Fibroblast of skin of left quadriceps (primary cell): Measurements from ENCODE around the gene CDADC1.
A peak's percentile ranks its signal among the peaks of the same experiment; 100 is the strongest.

ENCODE experiments used
- DNase-seq, 2 experiments: peaks; one replicate each; pipeline ENCODE4 v3.0.0-alpha.2; 2013; ENCODE audit warnings: low read depth in 2 of 2

The CDADC1 gene

DNA sequence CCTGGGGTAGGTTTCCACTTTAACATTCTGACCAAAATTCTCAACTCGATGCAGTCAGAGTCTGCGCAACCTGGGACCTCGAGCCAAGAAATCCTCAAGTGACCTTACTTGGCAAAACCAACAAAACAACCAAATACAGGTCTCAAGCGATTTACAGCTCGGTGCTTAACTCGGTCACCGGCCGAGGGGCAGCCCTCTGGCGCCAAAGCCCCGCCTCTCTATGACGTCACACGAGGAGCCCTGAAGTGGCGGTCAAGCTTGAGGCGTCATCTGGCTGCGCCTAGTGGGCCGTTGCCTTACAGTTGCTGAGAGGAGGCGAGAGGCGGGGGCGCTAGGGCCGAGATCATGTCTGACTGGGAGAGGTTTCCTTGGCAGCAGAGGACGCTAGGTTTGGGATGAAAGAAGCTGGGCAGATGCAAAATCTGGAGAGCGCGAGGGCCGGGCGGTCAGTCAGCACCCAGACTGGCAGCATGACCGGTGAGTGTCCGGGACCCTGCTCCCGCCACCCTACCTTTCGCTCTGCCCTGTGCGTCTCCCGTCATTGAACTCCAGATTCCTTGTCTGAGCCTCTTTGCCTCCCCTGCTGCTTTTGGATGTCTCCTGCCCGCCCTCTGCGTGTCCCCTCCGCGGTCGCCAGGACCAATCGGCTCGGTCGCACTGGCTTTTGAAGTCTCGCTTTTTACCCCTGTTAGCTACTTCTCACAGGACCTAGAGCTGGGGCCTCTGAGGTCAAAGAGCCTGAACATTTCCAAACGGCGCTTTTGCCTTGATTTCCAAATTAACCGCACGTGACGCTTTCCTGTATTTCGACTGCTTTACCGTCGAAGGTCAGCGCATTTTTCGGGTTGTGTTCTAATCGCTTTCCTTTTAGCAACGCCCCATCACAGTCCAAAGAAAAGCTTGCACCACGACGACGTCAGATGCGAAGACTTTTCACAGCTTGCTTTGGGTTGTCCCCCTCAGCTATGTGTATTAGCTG, at the start of gene CDADC1:
Gene CDADC1 (plus strand): TSS at position 283 of the 979 bp plus-strand sequence. CDS start 113 bp downstream, at position 396.
- peak; percentile 86 to 87 for DNase-seq

DNA sequence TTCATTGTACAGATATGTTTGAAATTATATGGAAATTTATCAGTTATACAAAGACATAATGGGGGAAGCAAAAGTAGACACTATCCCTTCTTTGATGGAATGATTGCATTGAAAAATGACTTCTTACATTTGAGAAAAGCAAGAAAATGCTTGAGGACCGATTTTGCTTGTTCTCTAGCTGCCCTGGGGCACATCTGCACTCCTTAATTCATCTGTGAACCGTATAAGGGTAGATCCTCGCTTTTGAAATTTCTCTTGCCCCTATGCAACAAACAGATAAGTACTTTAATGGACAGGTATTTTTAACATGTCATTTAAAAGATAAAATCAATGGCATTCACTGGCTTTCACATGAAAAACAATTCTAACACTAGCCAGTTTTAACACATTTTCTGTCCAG, 41.1 kb upstream of the CDADC1 start:
- no peak for DNase-seq

DNA sequence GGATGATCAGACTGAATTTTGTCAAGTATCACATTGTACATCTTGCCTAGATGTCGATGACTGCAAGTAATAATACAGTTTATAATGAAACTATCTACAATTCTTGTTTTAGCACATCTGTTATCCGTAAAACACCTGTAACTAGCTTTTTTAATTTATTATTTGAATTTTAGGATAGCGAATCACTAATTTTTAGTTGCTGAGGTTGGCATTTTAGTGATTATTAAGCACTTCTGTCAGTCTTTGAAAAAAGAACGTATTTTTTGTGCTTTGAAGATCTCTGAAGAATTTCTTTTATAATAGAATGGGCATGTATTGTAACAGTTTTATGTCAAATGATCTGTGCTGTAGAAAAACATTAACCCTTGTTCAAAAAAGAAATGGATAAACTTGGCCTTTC, 39.1 kb upstream of the CDADC1 start:
- no peak for DNase-seq

DNA sequence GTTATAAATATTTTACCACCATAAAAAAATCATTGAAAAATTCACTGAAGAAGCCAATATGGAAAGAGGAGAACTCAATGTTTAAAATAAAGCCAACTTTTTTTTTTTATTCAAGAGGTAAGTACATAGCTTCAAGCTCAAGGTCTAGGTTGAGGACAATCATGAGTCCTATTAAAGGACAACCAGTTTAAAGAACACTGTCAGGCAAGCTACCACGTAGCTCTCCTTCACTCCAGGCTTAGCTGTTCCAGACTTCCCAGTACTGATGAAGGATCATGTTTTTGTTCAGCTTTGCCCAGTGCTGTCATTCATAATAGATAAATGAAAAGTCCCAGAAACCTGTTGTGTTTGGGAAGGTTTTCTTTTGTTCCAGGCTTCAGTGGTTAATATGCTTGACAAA, 37.6 kb upstream of the CDADC1 start:
- no peak for DNase-seq

DNA sequence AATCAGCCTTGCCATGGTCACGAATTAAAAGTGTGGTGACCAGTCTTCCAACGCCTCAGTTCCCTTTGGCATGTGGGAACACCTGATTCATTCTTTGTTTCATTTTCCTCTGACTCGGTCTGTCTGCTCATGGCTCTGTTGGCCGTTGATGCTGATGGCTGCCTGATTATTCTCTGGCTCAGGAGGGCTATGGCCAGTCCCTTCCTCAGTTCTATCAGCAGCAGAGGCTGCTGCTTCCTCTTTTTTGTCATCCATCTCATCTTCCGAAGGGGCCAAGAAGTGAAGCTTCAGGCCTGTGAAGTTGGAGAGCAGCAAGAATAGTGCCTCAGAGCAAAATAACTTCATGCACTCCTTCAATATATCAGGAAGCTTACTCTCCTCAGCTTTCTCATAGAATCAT, 37.1 kb upstream of the CDADC1 start:
- no peak for DNase-seq

DNA sequence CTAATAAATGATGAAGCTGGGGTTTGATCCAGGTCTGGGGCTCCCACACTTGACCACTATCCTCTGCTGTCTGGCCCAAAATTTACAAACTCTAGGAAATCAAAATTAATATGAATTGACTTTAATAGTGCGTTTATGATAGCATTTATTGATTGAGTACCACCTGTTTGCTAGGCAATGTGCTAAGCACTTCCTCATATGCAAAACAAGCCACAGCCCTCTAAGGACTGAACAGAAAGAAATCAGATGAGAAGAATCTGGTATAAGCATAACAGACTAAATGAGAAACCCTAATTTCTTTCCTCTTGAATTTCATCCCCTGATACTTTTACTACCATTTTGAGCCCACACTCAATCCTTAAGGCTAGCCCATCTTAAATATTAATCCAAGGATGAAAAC, 34.2 kb upstream of the CDADC1 start:
- DNase-seq: no peak

DNA sequence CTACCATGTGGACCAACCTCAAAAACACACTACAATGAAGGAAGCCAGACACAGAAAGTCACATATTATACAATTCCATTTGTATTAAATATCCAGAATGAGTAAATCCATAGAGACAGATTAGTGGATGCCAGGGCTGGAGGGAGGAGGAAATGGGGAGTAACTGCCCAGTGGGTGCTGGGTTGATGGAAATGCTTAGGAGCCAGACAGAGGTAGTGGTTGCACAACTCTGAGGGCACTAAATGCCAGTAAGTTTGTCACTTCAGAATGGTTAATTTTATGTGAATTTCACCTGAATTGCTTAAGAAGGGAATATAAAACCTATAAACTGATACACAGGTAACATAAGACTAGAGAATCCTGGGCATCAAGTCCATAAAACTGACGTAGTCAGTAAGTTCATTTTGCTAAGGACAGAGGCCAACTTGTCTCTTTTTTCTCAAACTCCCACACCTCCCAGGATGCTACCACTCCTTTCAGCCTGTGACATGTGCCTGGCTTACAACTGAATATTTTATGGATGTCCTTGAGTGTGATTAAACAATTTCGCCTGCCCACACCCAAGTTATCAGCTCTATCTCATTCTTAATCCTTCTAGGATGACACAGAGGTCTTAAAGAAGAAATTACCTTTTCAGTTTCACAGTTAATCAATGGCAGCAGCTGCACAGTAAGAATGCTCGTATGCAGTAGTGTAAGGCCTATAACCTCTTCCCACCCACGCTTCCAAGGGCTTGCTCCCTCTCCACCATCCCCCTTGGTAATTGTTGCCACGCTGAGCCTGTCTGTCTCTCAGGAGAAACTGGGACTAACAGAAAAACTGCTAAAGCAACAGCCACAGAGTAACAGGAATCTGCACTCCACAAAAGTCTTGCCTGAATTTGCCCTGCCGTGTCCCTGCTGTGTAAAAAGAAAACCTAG, 33.5 kb upstream of the CDADC1 start:
- DNase-seq: no peak

DNA sequence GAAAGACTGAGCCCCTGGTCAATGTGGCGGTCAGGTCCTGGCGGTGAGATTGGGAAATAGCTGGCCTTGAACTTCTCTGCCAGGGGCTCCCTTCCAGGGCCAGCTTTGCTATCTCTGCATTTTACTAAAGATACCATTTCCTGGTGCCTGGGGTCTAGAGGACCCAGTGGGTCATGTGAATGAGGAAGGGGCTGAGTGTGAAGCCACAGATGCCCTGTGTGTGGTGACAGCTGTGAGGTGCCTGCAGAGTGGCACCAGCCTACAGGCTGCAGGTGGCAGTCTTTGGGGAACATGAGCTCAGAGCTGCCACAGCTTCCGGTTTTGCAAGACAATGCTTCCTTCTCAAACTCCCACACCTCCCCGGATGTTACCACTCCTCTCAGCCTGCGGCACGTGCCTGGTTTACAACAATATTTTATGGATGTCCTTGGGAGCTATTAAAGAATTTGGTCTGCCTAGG, 32.8 kb upstream of the CDADC1 start:
- no peak for DNase-seq

DNA sequence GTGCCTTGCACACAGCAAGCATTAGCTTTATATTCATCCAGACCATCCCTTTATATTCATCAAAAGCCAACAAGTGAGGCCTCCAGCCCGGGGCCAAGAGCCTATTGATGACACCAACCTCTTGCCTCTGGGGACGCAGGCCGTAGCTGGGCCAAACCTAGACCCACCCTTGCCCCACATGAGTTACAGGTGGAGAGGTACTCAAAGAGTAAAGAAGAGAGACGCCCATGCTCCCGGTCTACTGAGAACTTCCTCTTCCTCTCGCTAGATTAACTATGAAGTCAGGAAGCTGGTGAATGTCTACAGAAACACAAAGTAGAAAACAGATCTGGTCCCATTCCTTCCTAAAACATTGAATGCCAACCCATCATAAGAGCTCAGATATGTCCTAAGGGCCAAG, 31.4 kb upstream of the CDADC1 start:
- DNase-seq: no peak

DNA sequence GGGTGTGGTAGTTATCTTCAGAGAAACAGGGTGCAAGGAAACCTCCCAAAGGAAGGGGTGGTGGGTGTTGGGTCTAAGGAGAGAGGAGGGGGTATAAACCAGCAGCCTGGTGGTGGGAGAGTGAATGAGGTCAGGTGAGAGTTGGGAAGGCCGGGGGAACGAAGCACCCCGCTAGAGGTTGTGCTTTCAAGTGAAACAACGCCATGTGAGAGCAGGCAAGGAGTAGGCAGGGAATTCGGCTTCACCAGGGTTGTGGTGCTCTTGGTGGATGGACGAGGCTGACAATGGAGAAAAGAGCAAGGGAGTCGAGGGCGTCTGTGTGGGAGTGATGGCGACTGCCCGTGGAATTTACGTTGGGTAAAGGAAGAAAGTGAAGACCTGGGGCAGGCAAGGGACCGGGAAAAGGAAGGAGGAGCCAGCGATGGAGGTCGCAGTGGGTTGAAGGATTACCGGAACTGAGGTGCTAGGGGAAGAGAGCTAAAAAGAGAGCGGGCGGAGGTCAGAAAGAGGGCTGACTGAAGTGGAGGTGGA, 29.7 kb upstream of the CDADC1 start:
- no peak for DNase-seq

DNA sequence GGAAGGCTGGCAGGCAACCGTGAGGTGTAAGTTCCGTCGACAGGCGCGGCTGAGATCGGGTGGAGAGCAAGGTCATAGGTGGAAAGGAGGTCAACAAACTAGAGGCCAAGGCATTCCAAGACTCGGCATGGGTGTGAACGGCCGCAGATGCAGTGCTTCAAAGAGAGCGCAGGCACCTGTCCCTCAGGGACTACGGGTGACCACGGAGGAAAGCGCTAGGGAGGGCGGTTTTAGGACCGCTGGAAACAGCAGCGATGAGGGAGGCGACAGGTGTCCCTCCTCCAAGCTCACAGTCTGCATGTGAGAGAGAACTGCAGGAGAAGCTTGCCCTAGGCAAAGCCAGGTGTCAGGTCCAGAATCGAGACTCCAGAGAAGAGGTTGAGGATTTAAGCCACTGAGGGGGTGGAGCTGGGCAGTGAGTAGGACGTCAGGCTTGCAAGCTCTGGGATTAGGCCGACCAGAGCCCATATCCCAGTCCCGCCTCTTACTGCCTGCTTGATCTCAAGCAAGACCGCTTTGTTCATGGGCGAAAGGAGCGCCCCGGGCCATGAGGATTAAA, 29.2 kb upstream of the CDADC1 start:
- no peak for DNase-seq

DNA sequence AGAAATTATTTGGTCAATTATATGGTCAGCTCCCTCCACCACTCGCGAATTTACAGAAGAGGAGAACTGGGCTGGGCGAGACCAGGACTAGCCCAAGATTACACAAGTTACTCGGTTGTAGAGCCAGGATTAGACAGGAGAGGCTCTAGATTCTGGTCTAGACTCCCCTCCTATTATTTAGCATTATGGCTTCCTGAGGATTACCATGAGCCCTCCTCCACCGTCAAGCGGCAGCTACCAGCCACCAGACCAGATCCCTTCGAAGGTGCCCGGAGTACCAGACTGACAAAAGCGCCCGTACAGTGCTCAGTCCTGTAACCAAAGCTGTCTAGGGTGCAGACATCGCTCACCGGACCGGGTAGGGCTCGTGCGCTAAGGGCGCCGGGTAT, 28.1 kb upstream of the CDADC1 start:
- DNase-seq: no peak

DNA sequence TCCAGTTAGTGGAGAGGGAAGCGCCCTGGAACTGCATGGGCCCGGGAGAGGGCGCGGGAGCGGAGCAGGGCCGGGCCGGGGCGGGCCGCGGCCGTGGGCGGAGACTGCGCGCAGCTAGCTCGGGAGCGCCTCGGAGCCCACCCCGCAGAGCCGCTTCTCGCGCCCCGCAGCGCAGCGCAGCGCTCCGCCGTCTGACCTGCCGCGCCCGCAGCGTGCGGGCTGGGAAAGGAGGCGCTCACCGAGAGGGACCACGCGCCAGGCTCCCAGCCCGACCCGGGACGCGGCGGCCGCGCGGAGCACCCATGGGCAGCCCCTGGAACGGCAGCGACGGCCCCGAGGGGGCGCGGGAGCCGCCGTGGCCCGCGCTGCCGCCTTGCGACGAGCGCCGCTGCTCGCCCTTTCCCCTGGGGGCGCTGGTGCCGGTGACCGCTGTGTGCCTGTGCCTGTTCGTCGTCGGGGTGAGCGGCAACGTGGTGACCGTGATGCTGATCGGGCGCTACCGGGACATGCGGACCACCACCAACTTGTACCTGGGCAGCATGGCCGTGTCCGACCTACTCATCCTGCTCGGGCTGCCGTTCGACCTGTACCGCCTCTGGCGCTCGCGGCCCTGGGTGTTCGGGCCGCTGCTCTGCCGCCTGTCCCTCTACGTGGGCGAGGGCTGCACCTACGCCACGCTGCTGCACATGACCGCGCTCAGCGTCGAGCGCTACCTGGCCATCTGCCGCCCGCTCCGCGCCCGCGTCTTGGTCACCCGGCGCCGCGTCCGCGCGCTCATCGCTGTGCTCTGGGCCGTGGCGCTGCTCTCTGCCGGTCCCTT, 27.5 kb upstream of the CDADC1 start, which contains the start of gene MLNR:
Gene MLNR (plus strand): TSS at position 303 of the 820 bp plus-strand sequence. CDS start 0 bp downstream, at position 303.
- no peak for DNase-seq

DNA sequence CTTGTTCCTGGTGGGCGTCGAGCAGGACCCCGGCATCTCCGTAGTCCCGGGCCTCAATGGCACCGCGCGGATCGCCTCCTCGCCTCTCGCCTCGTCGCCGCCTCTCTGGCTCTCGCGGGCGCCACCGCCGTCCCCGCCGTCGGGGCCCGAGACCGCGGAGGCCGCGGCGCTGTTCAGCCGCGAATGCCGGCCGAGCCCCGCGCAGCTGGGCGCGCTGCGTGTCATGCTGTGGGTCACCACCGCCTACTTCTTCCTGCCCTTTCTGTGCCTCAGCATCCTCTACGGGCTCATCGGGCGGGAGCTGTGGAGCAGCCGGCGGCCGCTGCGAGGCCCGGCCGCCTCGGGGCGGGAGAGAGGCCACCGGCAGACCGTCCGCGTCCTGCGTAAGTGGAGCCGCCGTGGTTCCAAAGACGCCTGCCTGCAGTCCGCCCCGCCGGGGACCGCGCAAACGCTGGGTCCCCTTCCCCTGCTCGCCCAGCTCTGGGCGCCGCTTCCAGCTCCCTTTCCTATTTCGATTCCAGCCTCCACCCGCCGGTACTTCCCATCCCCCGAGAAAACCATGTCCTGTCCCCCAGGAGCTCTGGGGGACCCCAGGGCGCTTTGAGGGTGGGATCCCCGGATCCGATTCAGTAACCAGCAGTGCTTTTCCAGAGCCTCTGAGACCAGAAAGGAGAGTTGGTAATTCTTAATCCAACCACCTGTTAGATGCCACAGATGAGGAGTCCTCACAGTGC, 26.7 kb upstream of the CDADC1 start:
- no peak for DNase-seq

DNA sequence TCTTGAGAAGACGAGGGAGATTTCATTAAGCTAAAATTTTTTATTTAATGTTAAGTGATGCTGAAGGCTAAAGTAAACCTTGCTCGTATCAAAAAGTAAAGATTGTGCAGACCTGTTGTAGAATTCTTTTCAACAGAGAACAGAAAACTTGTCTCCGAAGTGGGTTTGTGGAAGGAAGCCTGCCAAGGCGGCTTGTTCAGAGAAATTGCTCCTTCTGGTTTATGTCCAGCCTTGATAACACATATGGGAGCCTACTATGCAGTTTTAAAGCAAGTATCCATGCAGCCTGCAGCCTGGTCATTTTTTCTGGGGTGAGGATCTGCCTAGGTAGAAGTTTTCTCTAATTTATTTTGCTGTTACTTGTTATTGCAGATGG, 26.1 kb upstream of the CDADC1 start:
- no peak for DNase-seq

DNA sequence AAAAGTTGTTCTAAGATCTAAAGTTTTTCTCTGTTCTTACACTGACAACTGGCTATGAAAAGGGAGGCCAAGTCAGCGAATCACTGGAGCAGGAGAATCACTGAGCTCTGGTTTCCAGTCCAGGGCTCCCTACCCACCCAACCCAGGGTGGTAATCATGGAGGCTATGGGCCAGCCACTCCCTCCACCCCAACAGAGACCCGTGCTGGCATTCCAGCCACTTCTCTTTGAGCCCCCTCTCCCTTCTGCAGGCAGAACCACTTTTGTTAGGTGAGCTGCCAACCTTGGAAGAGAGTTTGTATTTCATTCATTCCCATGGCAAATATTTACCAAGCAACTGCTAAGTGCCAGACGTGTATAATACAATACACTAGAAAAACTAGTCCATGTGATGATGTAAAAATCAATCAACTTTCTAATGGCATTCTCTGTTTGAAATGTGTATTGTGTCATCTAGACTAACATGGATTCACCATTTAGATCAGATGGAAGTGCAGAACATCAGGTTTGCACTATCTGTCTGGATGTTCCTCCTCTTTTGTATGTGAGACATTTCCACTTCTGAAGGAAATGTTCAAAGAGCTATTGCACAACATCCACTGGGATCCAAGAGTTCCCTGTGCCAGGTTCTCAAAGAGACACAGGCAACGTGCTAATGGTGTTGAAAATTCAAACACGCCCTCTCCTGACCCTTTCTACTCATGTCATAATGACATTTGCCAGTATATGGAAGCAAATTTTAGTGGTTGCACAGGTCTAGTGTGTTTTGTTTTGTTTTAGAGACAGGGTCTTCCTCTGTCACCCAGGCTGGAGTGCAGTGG, 22.3 kb upstream of the CDADC1 start:
- DNase-seq: no peak

DNA sequence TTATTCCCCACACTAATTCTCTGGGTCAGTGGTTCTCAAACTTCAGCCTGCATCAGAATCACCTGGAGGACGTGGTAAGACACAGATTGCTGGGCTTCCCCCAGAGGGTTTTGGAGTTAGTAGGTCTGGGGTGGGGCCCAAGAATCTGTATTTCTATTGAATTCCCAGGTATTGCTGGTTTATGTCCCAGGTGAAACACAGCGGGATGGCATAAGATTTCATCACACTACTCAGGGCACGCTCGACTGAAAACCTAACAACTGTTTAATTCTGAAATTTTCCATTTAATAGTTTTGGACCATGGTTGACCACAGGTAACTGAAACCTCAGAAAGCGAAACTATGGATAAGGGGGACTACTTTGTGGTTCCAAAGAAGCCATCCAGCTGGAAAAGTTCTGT, 21.1 kb upstream of the CDADC1 start:
- DNase-seq: no peak

DNA sequence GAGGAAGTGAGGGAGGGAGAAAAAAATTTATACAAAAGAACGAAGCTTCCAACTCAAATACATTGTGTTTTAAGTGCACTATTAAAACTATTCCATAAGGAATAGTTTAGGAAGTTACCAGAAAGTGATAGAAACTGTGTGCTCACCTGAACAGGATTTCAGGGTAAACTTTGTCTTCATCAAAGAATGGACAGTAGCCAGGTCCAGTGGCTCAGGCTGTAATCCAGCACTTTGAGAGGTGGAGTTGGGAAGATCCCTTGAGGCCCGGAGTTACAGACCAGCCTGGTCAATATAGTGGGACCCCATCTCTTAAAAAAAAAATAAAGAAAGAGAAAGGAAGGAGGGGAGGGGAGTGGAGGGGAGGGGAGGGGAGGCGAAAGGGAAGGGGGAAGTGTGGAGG, 13.0 kb upstream of the CDADC1 start:
- no peak for DNase-seq

DNA sequence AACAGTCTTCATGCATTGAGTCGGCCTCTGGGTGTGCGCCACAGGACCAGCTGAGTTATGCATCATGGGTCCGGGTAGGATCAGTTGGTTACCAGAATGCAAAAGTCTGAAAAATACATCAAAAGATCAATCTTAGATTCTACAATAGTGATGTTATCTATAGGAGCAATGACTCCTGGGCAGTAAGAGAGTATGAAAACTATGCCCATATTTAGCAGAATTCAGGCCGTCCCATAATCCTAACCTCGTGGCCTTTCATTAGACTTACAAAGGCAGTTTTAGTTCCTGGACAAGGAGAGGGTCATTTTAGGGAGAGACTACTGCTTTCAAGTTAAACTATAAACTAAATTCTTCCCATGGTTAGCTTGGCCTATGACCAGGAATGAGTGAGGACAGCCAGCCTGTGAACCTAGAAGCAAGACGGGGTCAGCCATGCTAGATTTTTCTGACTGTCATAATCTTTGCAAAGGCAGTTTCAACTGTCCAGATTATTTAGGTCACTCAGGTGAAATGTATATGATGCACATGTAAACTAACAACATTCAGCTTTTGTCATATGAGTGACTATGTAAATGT, 11.8 kb upstream of the CDADC1 start:
- DNase-seq: no peak
